Ovary (tissue), 9 donors: Measurements from ENCODE around the gene SF3B5. TPM values are rescaled to one million over a fixed set of nuclear protein-coding genes. Genes with fewer than 3 reads are reported as not detected.

Source experiments
- DNase-seq, 5 donors: peaks; one replicate each; pipeline ENCODE4 v3.0.0-alpha.2; 2019 to 2020
- H3K27ac ChIP-seq, 2 donors: fragments of 200-600 bp; one replicate each; pipeline versions ENCODE4 v1.5.1 to v1.8.0; 2019 to 2022
- H3K27me3 ChIP-seq: fragments of 200-600 bp; one replicate; pipeline ENCODE4 v1.8.0; 2022
- H3K36me3 ChIP-seq: fragments of 200-600 bp; sonication (generic); one replicate; pipeline ENCODE4 v1.5.1; 2019
- H3K4me1 ChIP-seq: one replicate; pipeline ENCODE4 v1.8.1; 2013; ENCODE audit warnings: mild to moderate bottlenecking, moderate library complexity; ENCODE audit not compliant: insufficient read depth
- H3K4me3 ChIP-seq: fragments of 200-600 bp; sonication (generic); one replicate; pipeline ENCODE4 v1.5.1; 2017
- H3K9me3 ChIP-seq, 2 donors: fragments of 200-600 bp in 1 of 2; sonication (generic) in 1 of 2; one replicate each; pipeline versions ENCODE4 v1.5.1 to v1.8.1; 2013 to 2019; ENCODE audit warnings: mild to moderate bottlenecking in 1 of 2, moderate library complexity in 1 of 2
- CTCF ChIP-seq, 3 donors: fragments of 450-650 bp in 2 of 3; fragments of 200-600 bp in 1 of 3; IDR thresholded peaks; one replicate each; pipeline versions ENCODE4 v1.5.1 to v1.8.0; 2016 to 2022; ENCODE audit warnings: antibody characterized with exemption in 3 of 3, mild to moderate bottlenecking in 1 of 3
- EP300 ChIP-seq: sonication (generic); formaldehyde crosslinking; IDR thresholded peaks from one replicate; pipeline ENCODE4 v1.6.1; 2017; ENCODE audit warnings: antibody characterized with exemption
- POLR2A ChIP-seq: fragments of 450-650 bp; IDR thresholded peaks from one replicate; pipeline ENCODE4 v1.6.1; 2017; ENCODE audit warnings: antibody characterized with exemption, mild to moderate bottlenecking, moderate library complexity
- WGBS, 3 donors: extraction: QIAGEN DNeasy Blood & Tissue Kit in 1 of 3; methylation state at CpG; one replicate each; pipeline versions ENCODE4 v1.1.5 to v1.1.7; 2013 to 2017; 5-methylcytosine and 5-hydroxymethylcytosine counted together
- intact Hi-C, 4 donors: fragments of 100-400 bp; cut with DNase I; formaldehyde crosslinking; loops; one replicate each; pipeline versions ENCODE4 v1.11.0 to v1.15.1; 2022 to 2023
- polyA plus RNA-seq, 2 donors: library from polyadenylated mRNA; stranded (reverse); fragments of 200-250 nt in 1 of 2; fragments of 350-450 nt in 1 of 2; fragmentation: Illumina TruSeq in 1 of 2; extraction: RNeasy Lipid Tissue Mini Kit (QIAGEN cat#74804) in 1 of 2; gene quantifications; one replicate each; pipeline ENCODE4 v1.2.3, GENCODE V29; 2013 to 2014
- total RNA-seq, 7 donors: library from RNA; depleted of rRNA in 2 of 7; stranded (reverse); fragments of >200 nt in 2 of 7; fragmentation: NEBNext Ultra II Directional in 3 of 7; extraction: Animal tissue kit (Norgen Biotek cat#: 25700) in 3 of 7; gene quantifications; one replicate each; pipeline versions ENCODE4 v1.1.0 to v1.2.4, GENCODE V29; 2016 to 2023
- donor health status: DM: no; HTN: no; CAD: no; lungs with moderate emphysema.
- donor health status: DM: no; HTN: no; CAD: no.
- donor health status: Bipolar disorder and iron deficiency.
- donor health status: DM: yes; HTN: yes; CAD: no.
- donor health status: DM: no; HTN: no; CAD: no.
- donor health status: DM: yes; HTN: yes; CAD: no.

Gene SF3B5
- total and polyA plus RNA-seq, 9 donors = 27.9 to 151 (median 117) TPM

- no peaks in the 10 kb centered on the region for H3K27me3 ChIP-seq
- H3K4me3 ChIP-seq = no peak overlapping the region
- no peaks in the 10 kb centered on the region for H3K4me1 ChIP-seq
- 79 to 93% (median 90%) methylated on average over 1 of the region's 1 CpG for WGBS, 3 donors
- no peak for DNase-seq
- no peaks in the 10 kb centered on the region for H3K9me3 ChIP-seq
- no peak for TF ChIP-seq POLR2A
- no peak for TF ChIP-seq CTCF (IDR thresholded peaks at IDR 0.05)
- no peak for TF ChIP-seq EP300
- no peak overlapping the region for H3K27ac ChIP-seq
- intact Hi-C loops = no loop called here
- no peaks in the 10 kb centered on the region for H3K36me3 ChIP-seq
Observed at GRCh38 chr6:144075875-144076274, 19.5 kb downstream of the SF3B5 start.

- Histone ChIP-seq H3K36me3 (no peaks in the 10 kb centered on the region), H3K4me3 (no peak overlapping the region), H3K9me3 (no peaks in the 10 kb centered on the region), H3K27me3 (no peaks in the 10 kb centered on the region), H3K4me1 (no peaks in the 10 kb centered on the region), H3K27ac (no peak overlapping the region)
- 82 to 87% (median 87%) methylated on average over 3 of the region's 3 CpGs for WGBS, 3 donors
- intact Hi-C loops = no loop called here
- no peak for TF ChIP-seq EP300
- TF ChIP-seq POLR2A = no peak
- TF ChIP-seq CTCF (IDR thresholded peaks at IDR 0.05) = no peak
- DNase-seq = no peak
Observed at GRCh38 chr6:144075187-144075586, 20.2 kb downstream of the SF3B5 start.

- TF ChIP-seq EP300 (no peak), CTCF (IDR thresholded peaks at IDR 0.05) (no peak), POLR2A (no peak)
- peaks cover 0 to 4% of the 10 kb centered on the region in 2 donors for H3K9me3 ChIP-seq
- no peak overlapping the region for H3K4me3 ChIP-seq
- 41 to 65% (median 52%) methylated on average over 3 of the region's 3 CpGs for WGBS, 3 donors
- H3K27ac ChIP-seq = no peak overlapping the region
- no peaks in the 10 kb centered on the region for H3K36me3 ChIP-seq
- no peaks in the 10 kb centered on the region for H3K27me3 ChIP-seq
- intact Hi-C loops = no loop called here
- no peak for DNase-seq
- no peaks in the 10 kb centered on the region for H3K4me1 ChIP-seq
Observed at GRCh38 chr6:144073024-144073423, 22.3 kb downstream of the SF3B5 start.

- DNase-seq = no peak
- 66 to 78% (median 68%) methylated on average over 3 of the region's 3 CpGs for WGBS, 3 donors
- TF ChIP-seq EP300 = no peak
- TF ChIP-seq CTCF (IDR thresholded peaks at IDR 0.05) = no peak
- no peak for TF ChIP-seq POLR2A
- intact Hi-C loops = no loop called here
- no peaks in the 10 kb centered on the region for H3K36me3 ChIP-seq
- H3K9me3 ChIP-seq = peaks cover 0 to 4% of the 10 kb centered on the region in 2 donors
- no peak overlapping the region for H3K4me3 ChIP-seq
- H3K27ac ChIP-seq = no peak overlapping the region
- peaks cover 2% of the 10 kb centered on the region for H3K4me1 ChIP-seq
- H3K27me3 ChIP-seq = no peaks in the 10 kb centered on the region
Observed at GRCh38 chr6:144069506-144069905, 25.9 kb downstream of the SF3B5 start.
